GM23248 (cell line): ENCODE data around the gene EPHA1. TPM values are rescaled to one million over a fixed set of nuclear protein-coding genes. Genes with fewer than 3 reads are reported as not detected.

ENCODE experiments used
- DNase-seq: peaks from one replicate; pipeline ENCODE4 v3.0.0-alpha.2; 2015
- H2AFZ ChIP-seq: fragments of 200-600 bp; sonication (generic); 2 replicates; pipeline ENCODE4 v1.6.1; 2016; ENCODE audit warnings: antibody characterized with exemption
- H3F3A ChIP-seq: fragments of 200-600 bp; sonication (generic); 2 replicates; pipeline ENCODE4 v1.6.1; 2016; ENCODE audit warnings: mild to moderate bottlenecking, antibody characterized with exemption, mixed run types; ENCODE audit not compliant: insufficient read depth
- H3K27ac ChIP-seq: fragments of 200-600 bp; sonication (generic); 2 replicates; pipeline ENCODE4 v1.5.1; 2016; ENCODE audit warnings: mild to moderate bottlenecking
- H3K27me3 ChIP-seq: fragments of 200-600 bp; sonication (generic); replicated peaks from 2 replicates; pipeline ENCODE4 v1.6.1; 2016; ENCODE audit warnings: mild to moderate bottlenecking; ENCODE audit not compliant: insufficient read depth
- H3K36me3 ChIP-seq: fragments of 200-600 bp; sonication (generic); 2 replicates; pipeline ENCODE4 v1.6.1; 2016; ENCODE audit warnings: low read depth, mild to moderate bottlenecking
- H3K4me1 ChIP-seq: fragments of 200-600 bp; sonication (generic); 2 replicates; pipeline ENCODE4 v1.6.1; 2016; ENCODE audit warnings: mild to moderate bottlenecking; ENCODE audit not compliant: insufficient read depth
- H3K4me2 ChIP-seq: fragments of 200-600 bp; sonication (generic); one replicate; pipeline ENCODE4 v1.6.1; 2016; ENCODE audit warnings: mild to moderate bottlenecking; ENCODE audit not compliant: unreplicated experiment
- H3K4me3 ChIP-seq: fragments of 200-600 bp; sonication (generic); 2 replicates; pipeline ENCODE4 v1.5.1; 2016; ENCODE audit warnings: mild to moderate bottlenecking
- H3K79me2 ChIP-seq: fragments of 200-600 bp; sonication (generic); 2 replicates; pipeline ENCODE4 v1.6.1; 2016; ENCODE audit warnings: mild to moderate bottlenecking; ENCODE audit not compliant: insufficient read depth
- H3K9ac ChIP-seq: fragments of 200-600 bp; sonication (generic); 2 replicates; pipeline ENCODE4 v1.6.1; 2016; ENCODE audit warnings: mild to moderate bottlenecking
- H3K9me2 ChIP-seq: fragments of 200-600 bp; sonication (generic); 2 replicates; pipeline ENCODE4 v1.6.1; 2016; ENCODE audit warnings: mixed run types, mild to moderate bottlenecking, moderate library complexity; ENCODE audit not compliant: insufficient read depth
- H3K9me3 ChIP-seq: fragments of 200-600 bp; sonication (generic); one replicate; pipeline ENCODE4 v1.6.1; 2017; ENCODE audit warnings: low read depth
- H4K20me1 ChIP-seq: fragments of 200-600 bp; sonication (generic); 2 replicates; pipeline ENCODE4 v1.6.0; 2016; ENCODE audit not compliant: insufficient read depth
- EZH2 ChIP-seq: fragments of 200-600 bp; sonication (generic); IDR thresholded peaks from 2 replicates; pipeline ENCODE4 v1.6.1; 2018; ENCODE audit warnings: antibody characterized with exemption, mild to moderate bottlenecking; ENCODE audit not compliant: insufficient read depth, poor library complexity, severe bottlenecking
- EZH2phosphoT487 ChIP-seq: fragments of 200-600 bp; sonication (generic); IDR thresholded peaks from 2 replicates; pipeline ENCODE4 v1.6.1; 2018; ENCODE audit warnings: antibody characterized with exemption, moderate library complexity, mild to moderate bottlenecking, low read depth; ENCODE audit not compliant: insufficient read depth
- WGBS, 2 experiments: methylation state at CpG; one replicate each; pipeline ENCODE4 v1.1.6; 2015 to 2017; ENCODE audit warnings: low lambda C conversion rate in 2 of 2, low coverage in 1 of 2; ENCODE audit errors: missing lambda C conversion rate in 2 of 2; 5-methylcytosine and 5-hydroxymethylcytosine counted together
- in situ Hi-C: fragments of 300-500 bp; cut with MboI; formaldehyde crosslinking; loops from 2 replicates; pipeline ENCODE4 v1.15.0; 2020
- polyA plus RNA-seq: library from polyadenylated mRNA; unstranded; fragments of >200 nt; fragmentation: Nextera tagmentation; extraction: Ambion mirVana; gene quantifications from 2 replicates; pipeline ENCODE4 v1.2.1, GENCODE V29; 2016
- total RNA-seq: library from RNA; depleted of rRNA; stranded (reverse); fragments of >200 nt; shearing (Covaris generic); gene quantifications from 2 replicates; pipeline ENCODE4 v1.2.3, GENCODE V29; 2014

EPHA1 gene
- total and polyA plus RNA-seq, 2 experiments from 2014 or later = 0.83 TPM; not detected in 1

DNA sequence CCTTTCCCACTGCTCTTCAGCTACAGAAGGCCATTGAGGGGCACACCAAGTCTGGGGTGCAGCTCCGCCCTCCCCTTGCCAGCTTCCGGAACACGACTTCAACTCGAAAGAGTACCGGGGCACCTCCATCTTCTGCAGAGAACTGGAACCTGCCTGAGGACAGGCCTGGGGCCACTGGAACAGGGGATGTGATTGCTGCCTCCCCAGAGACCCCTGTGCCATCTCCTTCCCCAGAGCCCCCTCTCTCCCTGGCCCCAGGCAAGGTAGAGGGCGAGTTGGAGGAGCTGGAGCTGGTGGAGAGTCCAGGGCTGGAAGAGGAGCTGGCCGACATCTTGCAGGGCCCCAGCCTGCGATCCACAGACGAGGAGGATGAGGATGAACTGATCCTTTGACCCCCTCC lies 57.1 kb downstream of the EPHA1 start:
- Histone ChIP-seq H3K36me3 (no peaks in the 10 kb centered on the region), H3K9me2 (no peaks in the 10 kb centered on the region), H3K4me1 (no peaks in the 10 kb centered on the region), H4K20me1 (no peaks in the 10 kb centered on the region), H3K9ac (no peak overlapping the region), H3K27me3 (peaks cover 15% of the 10 kb centered on the region; the same call in 1 of the 2 replicates), H3K79me2 (no peaks in the 10 kb centered on the region), H3F3A (no peaks in the 10 kb centered on the region), H2AFZ (no peak overlapping the region), H3K9me3 (no peaks in the 10 kb centered on the region), H3K4me2 (no peak overlapping the region), H3K4me3 (no peak overlapping the region), H3K27ac (no peak overlapping the region)
- TF ChIP-seq EZH2phosphoT487 (no peak), EZH2 (no peak)
- in situ Hi-C loops = no loop called here
- WGBS, 2 experiments = 50 to 58% methylated on average over 8 to 9 of the region's 9 CpGs
- no peak for DNase-seq

GRCh38 chr7:143351060-143351459 lies 57.6 kb downstream of the EPHA1 start:
- no peak overlapping the region for H2AFZ ChIP-seq
- no peaks in the 10 kb centered on the region for H3K36me3 ChIP-seq
- no peak overlapping the region for H3K4me3 ChIP-seq
- H3K27me3 ChIP-seq = peaks cover 15% of the 10 kb centered on the region; the same call in 1 of the 2 replicates
- WGBS, 2 experiments = 57 to 63% methylated on average over 5 of the region's 5 CpGs
- DNase-seq = no peak
- no peaks in the 10 kb centered on the region for H3K79me2 ChIP-seq
- no peak overlapping the region for H3K4me2 ChIP-seq
- no peaks in the 10 kb centered on the region for H3K4me1 ChIP-seq
- H3K9ac ChIP-seq = no peak overlapping the region
- TF ChIP-seq EZH2phosphoT487 = no peak
- no peak for TF ChIP-seq EZH2
- H3K9me2 ChIP-seq = no peaks in the 10 kb centered on the region
- H3K9me3 ChIP-seq = no peaks in the 10 kb centered on the region
- no peaks in the 10 kb centered on the region for H4K20me1 ChIP-seq
- in situ Hi-C loops = no loop called here
- no peak overlapping the region for H3K27ac ChIP-seq
- no peaks in the 10 kb centered on the region for H3F3A ChIP-seq

GRCh38 chr7:143347950-143348349 lies 60.7 kb downstream of the EPHA1 start:
- Histone ChIP-seq H3K79me2 (no peaks in the 10 kb centered on the region), H3K36me3 (no peaks in the 10 kb centered on the region), H3K9me3 (no peaks in the 10 kb centered on the region), H3K4me1 (no peaks in the 10 kb centered on the region), H3K27me3 (peaks cover 19% of the 10 kb centered on the region), H3K4me3 (no peak overlapping the region), H3F3A (no peaks in the 10 kb centered on the region), H3K27ac (no peak overlapping the region), H3K9me2 (no peaks in the 10 kb centered on the region), H4K20me1 (no peaks in the 10 kb centered on the region), H3K4me2 (no peak overlapping the region), H3K9ac (no peak overlapping the region), H2AFZ (no peak overlapping the region)
- no peak for DNase-seq
- no peak for TF ChIP-seq EZH2
- no peak for TF ChIP-seq EZH2phosphoT487
- WGBS, 2 experiments = 12 to 17% methylated on average over 5 of the region's 5 CpGs
- in situ Hi-C loops = no loop called here

GRCh38 chr7:143346018-143346417 lies 62.6 kb downstream of the EPHA1 start:
- H3K9me2 ChIP-seq = no peaks in the 10 kb centered on the region
- no peak overlapping the region for H3K9ac ChIP-seq
- no peaks in the 10 kb centered on the region for H3F3A ChIP-seq
- peaks cover 19% of the 10 kb centered on the region for H3K27me3 ChIP-seq
- 50 to 53% methylated on average over 4 of the region's 4 CpGs for WGBS, 2 experiments
- in situ Hi-C loops = no loop called here
- no peak overlapping the region for H3K27ac ChIP-seq
- H3K36me3 ChIP-seq = no peaks in the 10 kb centered on the region
- H3K4me2 ChIP-seq = no peak overlapping the region
- no peak overlapping the region for H3K4me3 ChIP-seq
- TF ChIP-seq EZH2phosphoT487 = no peak
- TF ChIP-seq EZH2 = no peak
- no peaks in the 10 kb centered on the region for H4K20me1 ChIP-seq
- no peaks in the 10 kb centered on the region for H3K79me2 ChIP-seq
- no peaks in the 10 kb centered on the region for H3K4me1 ChIP-seq
- DNase-seq = no peak
- H3K9me3 ChIP-seq = no peaks in the 10 kb centered on the region
- no peak overlapping the region for H2AFZ ChIP-seq

GRCh38 chr7:143345428-143345900 lies 63.2 kb downstream of the EPHA1 start:
- H4K20me1 ChIP-seq = no peaks in the 10 kb centered on the region
- no peak overlapping the region; the same call in 1 of the 2 replicates for H3K4me3 ChIP-seq
- H2AFZ ChIP-seq = peak overlapping the region; percentile 69
- 12 to 14% methylated on average over 32 to 34 of the region's 35 CpGs for WGBS, 2 experiments
- TF ChIP-seq EZH2phosphoT487 (no peak), EZH2 (no peak)
- no peaks in the 10 kb centered on the region for H3F3A ChIP-seq
- no peak overlapping the region for H3K9ac ChIP-seq
- no peaks in the 10 kb centered on the region for H3K9me3 ChIP-seq
- no peak overlapping the region for H3K27ac ChIP-seq
- peaks cover 19% of the 10 kb centered on the region for H3K27me3 ChIP-seq
- H3K4me1 ChIP-seq = no peaks in the 10 kb centered on the region
- H3K36me3 ChIP-seq = no peaks in the 10 kb centered on the region
- no peaks in the 10 kb centered on the region for H3K9me2 ChIP-seq
- no peak overlapping the region for H3K4me2 ChIP-seq
- no peaks in the 10 kb centered on the region for H3K79me2 ChIP-seq
- in situ Hi-C loops = no loop called here
- peak; percentile 52 for DNase-seq
